Neural cell (in vitro differentiated cells): Measurements from ENCODE around the gene CAST. TPM values are rescaled to one million over a fixed set of nuclear protein-coding genes. Genes with fewer than 3 reads are reported as not detected.
A peak's percentile ranks its signal among the peaks of the same experiment; 100 is the strongest.

ENCODE experiments used
- H2AFZ ChIP-seq: fragments of 200-600, 300-800 bp; sonication (generic), shearing (Covaris generic); 2 replicates; pipeline ENCODE4 v1.6.0; 2014; ENCODE audit warnings: low read depth, mild to moderate bottlenecking, antibody characterized with exemption, low read length, moderate library complexity
- H3F3A ChIP-seq: fragments of 200-600 bp; shearing (Covaris generic); 2 replicates; pipeline ENCODE4 v1.6.1; 2016; ENCODE audit warnings: mild to moderate bottlenecking, moderate library complexity, mixed read lengths, antibody characterized with exemption, low read length; ENCODE audit not compliant: insufficient read depth, poor library complexity, severe bottlenecking
- H3K27ac ChIP-seq: fragments of 200-600, 300-800 bp; sonication (generic), shearing (Covaris generic); 2 replicates; pipeline ENCODE4 v1.5.1; 2014; ENCODE audit warnings: mild to moderate bottlenecking, low read length, moderate library complexity
- H3K27me3 ChIP-seq: fragments of 300-800, 200-600 bp; sonication (generic), shearing (Covaris generic); 2 replicates; pipeline ENCODE4 v1.6.0; 2014; ENCODE audit warnings: mild to moderate bottlenecking, low read depth, low read length, moderate library complexity; ENCODE audit not compliant: insufficient read depth
- H3K36me3 ChIP-seq: fragments of 300-800, 200-600 bp; sonication (generic), shearing (Covaris generic); 2 replicates; pipeline ENCODE4 v1.5.1; 2014; ENCODE audit warnings: mild to moderate bottlenecking, antibody characterized with exemption, low read length, moderate library complexity; ENCODE audit not compliant: insufficient read depth
- H3K4me2 ChIP-seq: fragments of 300-800, 200-600 bp; sonication (generic), shearing (Covaris generic); 2 replicates; pipeline ENCODE4 v1.6.0; 2014; ENCODE audit warnings: mild to moderate bottlenecking, low read length
- H3K4me3 ChIP-seq: fragments of 300-800, 200-600 bp; sonication (generic), shearing (Covaris generic); 2 replicates; pipeline ENCODE4 v1.5.1; 2014; ENCODE audit warnings: mild to moderate bottlenecking, low read length, moderate library complexity
- H3K79me2 ChIP-seq: fragments of 200-600 bp; shearing (Covaris generic); replicated peaks from 2 replicates; pipeline ENCODE4 v1.6.0; 2014; ENCODE audit warnings: mild to moderate bottlenecking, low read length, moderate library complexity; ENCODE audit not compliant: insufficient read depth
- H3K9ac ChIP-seq: fragments of 300-800, 200-600 bp; sonication (generic), shearing (Covaris generic); 2 replicates; pipeline ENCODE4 v1.6.1; 2016; ENCODE audit warnings: mild to moderate bottlenecking, low read length, mixed read lengths
- H3K9me2 ChIP-seq: fragments of 200-600 bp; shearing (Covaris generic); 2 replicates; pipeline ENCODE4 v1.6.1; 2016; ENCODE audit warnings: mild to moderate bottlenecking, low read length, mixed read lengths; ENCODE audit not compliant: insufficient read depth
- H3K9me3 ChIP-seq: fragments of 200-600, 300-800 bp; sonication (generic), shearing (Covaris generic); 2 replicates; pipeline ENCODE4 v1.6.1; 2016; ENCODE audit warnings: mild to moderate bottlenecking, mixed run types, low read length, moderate library complexity, mixed read lengths
- H4K20me1 ChIP-seq: fragments of 200-600 bp; shearing (Covaris generic); 2 replicates; pipeline ENCODE4 v1.6.1; 2016; ENCODE audit warnings: mild to moderate bottlenecking, mixed run types; ENCODE audit not compliant: insufficient read depth
- CTCF ChIP-seq: fragments of 450-650 bp; IDR thresholded peaks from 2 replicates; pipeline ENCODE4 v1.5.1; 2014; ENCODE audit warnings: antibody characterized with exemption, mild to moderate bottlenecking, moderate library complexity; ENCODE audit not compliant: poor library complexity, severe bottlenecking
- EP300 ChIP-seq: fragments of 450-650 bp; conservative IDR thresholded peaks from 2 replicates; pipeline ENCODE4 v1.6.1; 2014; ENCODE audit warnings: antibody characterized with exemption, mild to moderate bottlenecking, moderate library complexity; ENCODE audit not compliant: poor library complexity, severe bottlenecking
- EZH2 ChIP-seq: fragments of 200-600, 300-800 bp; shearing (Covaris generic), sonication (generic); IDR thresholded peaks from 2 replicates; pipeline ENCODE4 v1.6.1; 2014; ENCODE audit warnings: antibody characterized with exemption, low read length, borderline replicate concordance, mild to moderate bottlenecking; ENCODE audit not compliant: insufficient read depth, poor library complexity, severe bottlenecking
- MXI1 ChIP-seq: fragments of 450-650 bp; conservative IDR thresholded peaks from 2 replicates; pipeline ENCODE4 v1.6.1; 2014; ENCODE audit warnings: antibody characterized with exemption, mild to moderate bottlenecking; ENCODE audit not compliant: poor library complexity, severe bottlenecking
- POLR2AphosphoS5 ChIP-seq: IDR thresholded peaks from 2 replicates; pipeline ENCODE4 v1.6.1; 2012
- RAD21 ChIP-seq: fragments of 450-650 bp; conservative IDR thresholded peaks from 2 replicates; pipeline ENCODE4 v1.6.1; 2014; ENCODE audit warnings: antibody characterized with exemption, mild to moderate bottlenecking, moderate library complexity
- REST ChIP-seq: IDR thresholded peaks from 2 replicates; pipeline ENCODE4 v1.6.1; 2012; ENCODE audit warnings: borderline replicate concordance
- SMC3 ChIP-seq: fragments of 450-650 bp; conservative IDR thresholded peaks from 2 replicates; pipeline ENCODE4 v1.6.1; 2014; ENCODE audit warnings: antibody characterized with exemption, mild to moderate bottlenecking, moderate library complexity; ENCODE audit not compliant: poor library complexity
- TAF1 ChIP-seq: IDR thresholded peaks from 2 replicates; pipeline ENCODE4 v1.6.1; 2012; ENCODE audit warnings: low read depth
- polyA plus RNA-seq: library from polyadenylated mRNA; depleted of rRNA; stranded (reverse); fragments of >200 nt; gene quantifications from 2 replicates; pipeline ENCODE4 v1.2.3, GENCODE V29; 2014

The CAST gene
- polyA plus RNA-seq, 1 donor from 2014 or later = 8.4 TPM

GRCh38 chr5:96789794-96790330, 127.7 kb downstream of the CAST start:
- Histone ChIP-seq H2AFZ (no peak overlapping the region), H3K36me3 (peaks cover 3% of the 10 kb centered on the region), H3K27me3 (no peaks in the 10 kb centered on the region), H3F3A (peaks cover 8% of the 10 kb centered on the region), H3K79me2 (no peaks in the 10 kb centered on the region), H3K4me3 (peak overlapping the region; percentile 37), H3K9me3 (no peaks in the 10 kb centered on the region), H4K20me1 (no peaks in the 10 kb centered on the region), H3K27ac (peak overlapping the region; percentile 88), H3K4me2 (peak overlapping the region; percentile 15), H3K9me2 (no peaks in the 10 kb centered on the region), H3K9ac (peak overlapping the region; percentile 56)
- TF ChIP-seq SMC3 = peak; percentile 15
- no peak for TF ChIP-seq RAD21
- peak; percentile 63 for TF ChIP-seq REST
- TF ChIP-seq EP300 = peak; percentile 99
- TF ChIP-seq POLR2AphosphoS5 = peak; percentile 94
- TF ChIP-seq MXI1 = peak; percentile 61
- TF ChIP-seq TAF1 = no peak
- no peak for TF ChIP-seq CTCF

GRCh38 chr5:96790961-96791504, 128.9 kb downstream of the CAST start:
- Histone ChIP-seq H3K27me3 (no peaks in the 10 kb centered on the region), H3K27ac (peak overlapping the region; percentile 88), H3K9ac (peak overlapping the region; percentile 56), H3K4me3 (peak overlapping the region; percentile 37), H3K9me3 (no peaks in the 10 kb centered on the region), H3K4me2 (peak overlapping the region; percentile 15), H3F3A (peaks cover 8% of the 10 kb centered on the region), H4K20me1 (no peaks in the 10 kb centered on the region), H3K79me2 (no peaks in the 10 kb centered on the region), H3K36me3 (peaks cover 5% of the 10 kb centered on the region), H2AFZ (peak overlapping the region; percentile 62), H3K9me2 (no peaks in the 10 kb centered on the region)
- TF ChIP-seq EP300 (no peak), EZH2 (no peak), REST (no peak), MXI1 (no peak), SMC3 (no peak)
